Right renal cortex interstitium (tissue), 3 donors: ENCODE results near the gene ZFP3. TPM values are rescaled to one million over a fixed set of nuclear protein-coding genes. Genes with fewer than 3 reads are reported as not detected.
"Not testable (repeated sequence)": the region's sequence is repeated elsewhere in the genome, so short reads cannot be mapped to it uniquely, and the experiment has no call there.

Experiments used
- DNase-seq, 3 donors: peaks; one replicate each; pipeline ENCODE4 v3.0.0-alpha.2; 2013; ENCODE audit warnings: low read depth in 3 of 3, low spot score in 2 of 3
- polyA plus RNA-seq, 3 donors: library from polyadenylated mRNA; unstranded; fragments of 120-200 nt; gene quantifications; one replicate each; pipeline ENCODE4 v1.2.1, GENCODE V29; 2013; ENCODE audit not compliant: insufficient read length in 3 of 3

Gene ZFP3
- polyA plus RNA-seq, 3 donors = 14.1 to 16.1 (median 15.2) TPM

- DNase-seq = not testable (repeated sequence)
Observed at GRCh38 chr17:5136580-5137412, 58.5 kb downstream of the ZFP3 start.

GRCh38 chr17:5137511-5138197 is 59.4 kb downstream of the ZFP3 start:
- not testable (repeated sequence) for DNase-seq

GRCh38 chr17:5138198-5138544 is 59.9 kb downstream of the ZFP3 start:
- DNase-seq = not testable (repeated sequence)

GRCh38 chr17:5138616-5139457 is 60.6 kb downstream of the ZFP3 start:
- DNase-seq = no peak

- DNase-seq = no peak
Observed at GRCh38 chr17:5139458-5139732, 61.1 kb downstream of the ZFP3 start.

- DNase-seq = not testable (repeated sequence)
Observed at GRCh38 chr17:5142877-5143276, 64.6 kb downstream of the ZFP3 start.

Other genes with a start within 250 kb of the ZFP3 start
- gene MINK1, start 245.1 kb upstream of the ZFP3 start, polyA plus RNA-seq = 10 to 100 TPM; 51.6 to 60.6 (median 52.2) TPM
- gene C17orf107, start 178.9 kb upstream of the ZFP3 start, polyA plus RNA-seq = 1 to 10 TPM; 1.2 to 1.4 (median 1.2) TPM
- 1 to 10 TPM; 1.0 to 1.4 (median 1.1) TPM for gene CHRNE, start 175.4 kb upstream of the ZFP3 start, polyA plus RNA-seq
- gene GP1BA, start 146.2 kb upstream of the ZFP3 start, polyA plus RNA-seq = 1 to 10 TPM; 1.6 to 2.9 (median 2.4) TPM
- 10 to 100 TPM; 66.8 to 79.5 (median 71.7) TPM for gene SLC25A11, start 138.4 kb upstream of the ZFP3 start, polyA plus RNA-seq
- gene RNF167, start 138.2 kb upstream of the ZFP3 start, polyA plus RNA-seq = 100 to 1,000 TPM; 136 to 139 (median 137) TPM
- 100 to 1,000 TPM; 296 to 397 (median 351) TPM for gene PFN1, start 129.9 kb upstream of the ZFP3 start, polyA plus RNA-seq
- gene ENO3, start 127.3 kb upstream of the ZFP3 start, polyA plus RNA-seq = 10 to 100 TPM; 16.0 to 22.9 (median 16.7) TPM
- gene SPAG7, start 110.7 kb upstream of the ZFP3 start, polyA plus RNA-seq = 100 to 1,000 TPM; 103 to 107 (median 104) TPM
- 10 to 100 TPM; 18.9 to 22.5 (median 22.3) TPM for gene CAMTA2, start 90.8 kb upstream of the ZFP3 start, polyA plus RNA-seq
- gene INCA1, start 80.9 kb upstream of the ZFP3 start, polyA plus RNA-seq = 1 to 10 TPM; 6.0 to 7.8 (median 6.6) TPM
- gene KIF1C, start 80.5 kb upstream of the ZFP3 start, polyA plus RNA-seq = 10 to 100 TPM; 76.2 to 94.4 (median 92.0) TPM
- gene SLC52A1, start 43.0 kb upstream of the ZFP3 start, polyA plus RNA-seq = under 1 TPM; 0.15 to 0.25 (median 0.19) TPM
- gene ZNF232, start 33.4 kb downstream of the ZFP3 start, polyA plus RNA-seq = 10 to 100 TPM; 21.1 to 25.2 (median 21.5) TPM
- gene USP6, start 37.6 kb downstream of the ZFP3 start, polyA plus RNA-seq = 1 to 10 TPM; 2.0 to 2.8 (median 2.8) TPM
- gene ZNF594, start 113.4 kb downstream of the ZFP3 start, polyA plus RNA-seq = 10 to 100 TPM; 19.0 to 20.4 (median 20.2) TPM
- 1 to 10 TPM in 2 of 3 donors, under 1 TPM in 1; 0.83 to 1.1 (median 1.0) TPM for gene SCIMP, start 156.4 kb downstream of the ZFP3 start, polyA plus RNA-seq
- gene RABEP1, start 203.8 kb downstream of the ZFP3 start, polyA plus RNA-seq = 10 to 100 TPM; 57.4 to 65.8 (median 64.6) TPM